Measurements from ENCODE around the gene DYNC1H1.

GRCh38 chr14:101961011-101961721 is 3.2 kb upstream of the DYNC1H1 start:
- TF ChIP-seq EZH2 (IDR thresholded peaks at IDR 0.05; ENCODE audit: low read depth, unreplicated experiment) (no peak), ZNF331 (CRISPR knock-in tag; IDR thresholded peaks at IDR 0.05; ENCODE audit: low read depth) (no peak), NANOG (IDR thresholded peaks at IDR 0.05; ENCODE audit: borderline replicate concordance) (no peak), EZH2phosphoT487 (IDR thresholded peaks at IDR 0.05; ENCODE audit: unreplicated experiment) (no peak), CREB1 (CRISPR knock-in tag; IDR thresholded peaks at IDR 0.05; ENCODE audit: low read depth) (0 out of 2 replicates have a peak, but pooled peaks have one; percentile 43), POLR2AphosphoS5 (IDR thresholded peaks at IDR 0.05; ENCODE audit: low read depth) (no peak), STAT1 (IDR thresholded peaks at IDR 0.05; ENCODE audit: unreplicated experiment) (no peak), JUNB (IDR thresholded peaks at IDR 0.05; ENCODE audit: unreplicated experiment) (no peak)
- TF ChIP-seq, protein P1, sequence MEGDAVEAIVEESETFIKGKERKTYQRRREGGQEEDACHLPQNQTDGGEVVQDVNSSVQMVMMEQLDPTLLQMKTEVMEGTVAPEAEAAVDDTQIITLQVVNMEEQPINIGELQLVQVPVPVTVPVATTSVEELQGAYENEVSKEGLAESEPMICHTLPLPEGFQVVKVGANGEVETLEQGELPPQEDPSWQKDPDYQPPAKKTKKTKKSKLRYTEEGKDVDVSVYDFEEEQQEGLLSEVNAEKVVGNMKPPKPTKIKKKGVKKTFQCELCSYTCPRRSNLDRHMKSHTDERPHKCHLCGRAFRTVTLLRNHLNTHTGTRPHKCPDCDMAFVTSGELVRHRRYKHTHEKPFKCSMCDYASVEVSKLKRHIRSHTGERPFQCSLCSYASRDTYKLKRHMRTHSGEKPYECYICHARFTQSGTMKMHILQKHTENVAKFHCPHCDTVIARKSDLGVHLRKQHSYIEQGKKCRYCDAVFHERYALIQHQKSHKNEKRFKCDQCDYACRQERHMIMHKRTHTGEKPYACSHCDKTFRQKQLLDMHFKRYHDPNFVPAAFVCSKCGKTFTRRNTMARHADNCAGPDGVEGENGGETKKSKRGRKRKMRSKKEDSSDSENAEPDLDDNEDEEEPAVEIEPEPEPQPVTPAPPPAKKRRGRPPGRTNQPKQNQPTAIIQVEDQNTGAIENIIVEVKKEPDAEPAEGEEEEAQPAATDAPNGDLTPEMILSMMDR (conservative IDR thresholded peaks at IDR 0.05; ENCODE audit: low read depth in 2 of 2): peak; percentile 80 to 98
- TF ChIP-seq, protein P2, sequence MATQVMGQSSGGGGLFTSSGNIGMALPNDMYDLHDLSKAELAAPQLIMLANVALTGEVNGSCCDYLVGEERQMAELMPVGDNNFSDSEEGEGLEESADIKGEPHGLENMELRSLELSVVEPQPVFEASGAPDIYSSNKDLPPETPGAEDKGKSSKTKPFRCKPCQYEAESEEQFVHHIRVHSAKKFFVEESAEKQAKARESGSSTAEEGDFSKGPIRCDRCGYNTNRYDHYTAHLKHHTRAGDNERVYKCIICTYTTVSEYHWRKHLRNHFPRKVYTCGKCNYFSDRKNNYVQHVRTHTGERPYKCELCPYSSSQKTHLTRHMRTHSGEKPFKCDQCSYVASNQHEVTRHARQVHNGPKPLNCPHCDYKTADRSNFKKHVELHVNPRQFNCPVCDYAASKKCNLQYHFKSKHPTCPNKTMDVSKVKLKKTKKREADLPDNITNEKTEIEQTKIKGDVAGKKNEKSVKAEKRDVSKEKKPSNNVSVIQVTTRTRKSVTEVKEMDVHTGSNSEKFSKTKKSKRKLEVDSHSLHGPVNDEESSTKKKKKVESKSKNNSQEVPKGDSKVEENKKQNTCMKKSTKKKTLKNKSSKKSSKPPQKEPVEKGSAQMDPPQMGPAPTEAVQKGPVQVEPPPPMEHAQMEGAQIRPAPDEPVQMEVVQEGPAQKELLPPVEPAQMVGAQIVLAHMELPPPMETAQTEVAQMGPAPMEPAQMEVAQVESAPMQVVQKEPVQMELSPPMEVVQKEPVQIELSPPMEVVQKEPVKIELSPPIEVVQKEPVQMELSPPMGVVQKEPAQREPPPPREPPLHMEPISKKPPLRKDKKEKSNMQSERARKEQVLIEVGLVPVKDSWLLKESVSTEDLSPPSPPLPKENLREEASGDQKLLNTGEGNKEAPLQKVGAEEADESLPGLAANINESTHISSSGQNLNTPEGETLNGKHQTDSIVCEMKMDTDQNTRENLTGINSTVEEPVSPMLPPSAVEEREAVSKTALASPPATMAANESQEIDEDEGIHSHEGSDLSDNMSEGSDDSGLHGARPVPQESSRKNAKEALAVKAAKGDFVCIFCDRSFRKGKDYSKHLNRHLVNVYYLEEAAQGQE (IDR thresholded peaks at IDR 0.05; ENCODE audit: unreplicated experiment): no peak
- TF ChIP-seq, protein P3, sequence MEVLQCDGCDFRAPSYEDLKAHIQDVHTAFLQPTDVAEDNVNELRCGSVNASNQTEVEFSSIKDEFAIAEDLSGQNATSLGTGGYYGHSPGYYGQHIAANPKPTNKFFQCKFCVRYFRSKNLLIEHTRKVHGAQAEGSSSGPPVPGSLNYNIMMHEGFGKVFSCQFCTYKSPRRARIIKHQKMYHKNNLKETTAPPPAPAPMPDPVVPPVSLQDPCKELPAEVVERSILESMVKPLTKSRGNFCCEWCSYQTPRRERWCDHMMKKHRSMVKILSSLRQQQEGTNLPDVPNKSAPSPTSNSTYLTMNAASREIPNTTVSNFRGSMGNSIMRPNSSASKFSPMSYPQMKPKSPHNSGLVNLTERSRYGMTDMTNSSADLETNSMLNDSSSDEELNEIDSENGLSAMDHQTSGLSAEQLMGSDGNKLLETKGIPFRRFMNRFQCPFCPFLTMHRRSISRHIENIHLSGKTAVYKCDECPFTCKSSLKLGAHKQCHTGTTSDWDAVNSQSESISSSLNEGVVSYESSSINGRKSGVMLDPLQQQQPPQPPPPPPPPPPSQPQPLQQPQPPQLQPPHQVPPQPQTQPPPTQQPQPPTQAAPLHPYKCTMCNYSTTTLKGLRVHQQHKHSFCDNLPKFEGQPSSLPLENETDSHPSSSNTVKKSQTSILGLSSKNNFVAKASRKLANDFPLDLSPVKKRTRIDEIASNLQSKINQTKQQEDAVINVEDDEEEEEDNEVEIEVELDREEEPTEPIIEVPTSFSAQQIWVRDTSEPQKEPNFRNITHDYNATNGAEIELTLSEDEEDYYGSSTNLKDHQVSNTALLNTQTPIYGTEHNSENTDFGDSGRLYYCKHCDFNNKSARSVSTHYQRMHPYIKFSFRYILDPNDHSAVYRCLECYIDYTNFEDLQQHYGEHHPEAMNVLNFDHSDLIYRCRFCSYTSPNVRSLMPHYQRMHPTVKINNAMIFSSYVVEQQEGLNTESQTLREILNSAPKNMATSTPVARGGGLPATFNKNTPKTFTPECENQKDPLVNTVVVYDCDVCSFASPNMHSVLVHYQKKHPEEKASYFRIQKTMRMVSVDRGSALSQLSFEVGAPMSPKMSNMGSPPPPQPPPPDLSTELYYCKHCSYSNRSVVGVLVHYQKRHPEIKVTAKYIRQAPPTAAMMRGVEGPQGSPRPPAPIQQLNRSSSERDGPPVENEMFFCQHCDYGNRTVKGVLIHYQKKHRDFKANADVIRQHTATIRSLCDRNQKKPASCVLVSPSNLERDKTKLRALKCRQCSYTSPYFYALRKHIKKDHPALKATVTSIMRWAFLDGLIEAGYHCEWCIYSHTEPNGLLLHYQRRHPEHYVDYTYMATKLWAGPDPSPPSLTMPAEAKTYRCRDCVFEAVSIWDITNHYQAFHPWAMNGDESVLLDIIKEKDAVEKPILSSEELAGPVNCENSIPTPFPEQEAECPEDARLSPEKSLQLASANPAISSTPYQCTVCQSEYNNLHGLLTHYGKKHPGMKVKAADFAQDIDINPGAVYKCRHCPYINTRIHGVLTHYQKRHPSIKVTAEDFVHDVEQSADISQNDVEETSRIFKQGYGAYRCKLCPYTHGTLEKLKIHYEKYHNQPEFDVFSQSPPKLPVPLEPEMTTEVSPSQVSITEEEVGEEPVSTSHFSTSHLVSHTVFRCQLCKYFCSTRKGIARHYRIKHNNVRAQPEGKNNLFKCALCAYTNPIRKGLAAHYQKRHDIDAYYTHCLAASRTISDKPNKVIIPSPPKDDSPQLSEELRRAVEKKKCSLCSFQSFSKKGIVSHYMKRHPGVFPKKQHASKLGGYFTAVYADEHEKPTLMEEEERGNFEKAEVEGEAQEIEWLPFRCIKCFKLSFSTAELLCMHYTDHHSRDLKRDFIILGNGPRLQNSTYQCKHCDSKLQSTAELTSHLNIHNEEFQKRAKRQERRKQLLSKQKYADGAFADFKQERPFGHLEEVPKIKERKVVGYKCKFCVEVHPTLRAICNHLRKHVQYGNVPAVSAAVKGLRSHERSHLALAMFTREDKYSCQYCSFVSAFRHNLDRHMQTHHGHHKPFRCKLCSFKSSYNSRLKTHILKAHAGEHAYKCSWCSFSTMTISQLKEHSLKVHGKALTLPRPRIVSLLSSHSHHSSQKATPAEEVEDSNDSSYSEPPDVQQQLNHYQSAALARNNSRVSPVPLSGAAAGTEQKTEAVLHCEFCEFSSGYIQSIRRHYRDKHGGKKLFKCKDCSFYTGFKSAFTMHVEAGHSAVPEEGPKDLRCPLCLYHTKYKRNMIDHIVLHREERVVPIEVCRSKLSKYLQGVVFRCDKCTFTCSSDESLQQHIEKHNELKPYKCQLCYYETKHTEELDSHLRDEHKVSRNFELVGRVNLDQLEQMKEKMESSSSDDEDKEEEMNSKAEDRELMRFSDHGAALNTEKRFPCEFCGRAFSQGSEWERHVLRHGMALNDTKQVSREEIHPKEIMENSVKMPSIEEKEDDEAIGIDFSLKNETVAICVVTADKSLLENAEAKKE (CRISPR knock-in tag; IDR thresholded peaks at IDR 0.05): peak; percentile 69; the same call in 1 of the 2 replicates
- TF ChIP-seq, protein P4, sequence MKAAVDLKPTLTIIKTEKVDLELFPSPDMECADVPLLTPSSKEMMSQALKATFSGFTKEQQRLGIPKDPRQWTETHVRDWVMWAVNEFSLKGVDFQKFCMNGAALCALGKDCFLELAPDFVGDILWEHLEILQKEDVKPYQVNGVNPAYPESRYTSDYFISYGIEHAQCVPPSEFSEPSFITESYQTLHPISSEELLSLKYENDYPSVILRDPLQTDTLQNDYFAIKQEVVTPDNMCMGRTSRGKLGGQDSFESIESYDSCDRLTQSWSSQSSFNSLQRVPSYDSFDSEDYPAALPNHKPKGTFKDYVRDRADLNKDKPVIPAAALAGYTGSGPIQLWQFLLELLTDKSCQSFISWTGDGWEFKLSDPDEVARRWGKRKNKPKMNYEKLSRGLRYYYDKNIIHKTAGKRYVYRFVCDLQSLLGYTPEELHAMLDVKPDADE (IDR thresholded peaks at IDR 0.05): no peak
